Immature natural killer cell (primary cell): Measurements from ENCODE around the gene SDK1. TPM values are rescaled to one million over a fixed set of nuclear protein-coding genes. Genes with fewer than 3 reads are reported as not detected.

Experiments
- DNase-seq, 3 donors: peaks; one replicate each; pipeline ENCODE4 v3.0.0; 2022; ENCODE audit warnings: mixed read lengths in 1 of 3
- H3K27ac Mint-ChIP-seq, 6 donors: one replicate each; pipeline ENCODE4 v1.8.0; 2020; ENCODE audit warnings: mixed read lengths in 6 of 6, mild to moderate bottlenecking in 5 of 6, inconsistent platforms in 4 of 6, moderate library complexity in 3 of 6
- H3K27me3 Mint-ChIP-seq, 3 donors: one replicate each; pipeline ENCODE4 v1.8.0; 2020 to 2021; ENCODE audit warnings: low read depth in 3 of 3, mild to moderate bottlenecking in 3 of 3, mixed read lengths in 3 of 3, moderate library complexity in 3 of 3, inconsistent platforms in 1 of 3
- H3K36me3 Mint-ChIP-seq, 3 donors: one replicate each; pipeline ENCODE4 v1.8.0; 2020; ENCODE audit warnings: mixed read lengths in 3 of 3, inconsistent platforms in 2 of 3, mild to moderate bottlenecking in 2 of 3
- H3K4me1 Mint-ChIP-seq, 2 donors: one replicate each; pipeline ENCODE4 v1.8.0; 2020; ENCODE audit warnings: inconsistent platforms in 2 of 2, mild to moderate bottlenecking in 2 of 2, mixed read lengths in 2 of 2, moderate library complexity in 1 of 2
- H3K4me3 Mint-ChIP-seq, 5 donors: one replicate each; pipeline ENCODE4 v1.8.0; 2020; ENCODE audit warnings: mild to moderate bottlenecking in 5 of 5, mixed read lengths in 5 of 5, inconsistent platforms in 3 of 5, moderate library complexity in 3 of 5
- H3K9me3 Mint-ChIP-seq, 6 donors: one replicate each; pipeline ENCODE4 v1.8.0; 2020; ENCODE audit warnings: mild to moderate bottlenecking in 6 of 6, mixed read lengths in 6 of 6, inconsistent platforms in 4 of 6, moderate library complexity in 3 of 6
- polyA plus RNA-seq, 3 donors: library from polyadenylated mRNA; unstranded; fragments of 300-500 nt; fragmentation: Illumina TruSeq; gene quantifications; one replicate each; pipeline ENCODE4 v1.2.3, GENCODE V29; 2021

Gene SDK1
- polyA plus RNA-seq, 3 donors from 2014 or later: not detected

DNA sequence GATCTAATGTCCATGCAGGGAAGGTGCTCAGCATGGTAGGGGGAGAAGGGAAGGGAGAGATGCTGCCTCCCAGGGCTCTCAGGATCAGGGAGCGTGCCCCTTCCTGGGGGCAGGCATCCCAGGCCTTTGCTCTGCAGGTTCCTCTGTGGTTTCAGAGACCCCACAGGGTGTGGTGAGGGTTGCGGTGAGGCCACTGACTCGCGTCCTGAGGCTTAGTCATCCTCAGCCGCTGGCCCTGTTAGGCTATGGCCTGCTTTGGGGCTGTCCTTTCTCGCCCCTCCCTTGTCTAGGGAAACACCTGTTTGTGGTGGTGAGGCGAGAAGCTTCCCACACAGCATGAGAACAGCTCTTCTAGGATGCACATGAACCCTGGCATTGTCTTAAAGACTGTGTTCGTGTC, 822.8 kb downstream of the SDK1 start:
- Mint-ChIP-seq H3K4me3 (no peak overlapping the region), H3K27me3 (peaks cover 5 to 12% (median 10%) of the 10 kb centered on the region in 3 donors), H3K36me3 (peaks cover 0 to 4% (median 0%) of the 10 kb centered on the region in 3 donors), H3K27ac (no peak overlapping the region), H3K4me1 (no peaks in the 10 kb centered on the region), H3K9me3 (peaks cover 7 to 23% (median 16%) of the 10 kb centered on the region in 6 donors)
- DNase-seq: no peak

GRCh38 chr7:4124556-4125477, 823.8 kb downstream of the SDK1 start:
- Mint-ChIP-seq H3K9me3 (peaks cover 5 to 20% (median 11%) of the 10 kb centered on the region in 6 donors), H3K27ac (no peak overlapping the region), H3K36me3 (peaks cover 0 to 4% (median 0%) of the 10 kb centered on the region in 3 donors), H3K4me1 (no peaks in the 10 kb centered on the region), H3K4me3 (no peak overlapping the region), H3K27me3 (peaks cover 5 to 12% (median 10%) of the 10 kb centered on the region in 3 donors)
- no peak for DNase-seq

- Mint-ChIP-seq H3K36me3 (no peaks in the 10 kb centered on the region), H3K4me3 (no peak overlapping the region), H3K9me3 (peaks cover 0 to 2% (median 0%) of the 10 kb centered on the region in 6 donors)
Measured at GRCh38 chr7:4127909-4128560, 827.0 kb downstream of the SDK1 start.

DNA sequence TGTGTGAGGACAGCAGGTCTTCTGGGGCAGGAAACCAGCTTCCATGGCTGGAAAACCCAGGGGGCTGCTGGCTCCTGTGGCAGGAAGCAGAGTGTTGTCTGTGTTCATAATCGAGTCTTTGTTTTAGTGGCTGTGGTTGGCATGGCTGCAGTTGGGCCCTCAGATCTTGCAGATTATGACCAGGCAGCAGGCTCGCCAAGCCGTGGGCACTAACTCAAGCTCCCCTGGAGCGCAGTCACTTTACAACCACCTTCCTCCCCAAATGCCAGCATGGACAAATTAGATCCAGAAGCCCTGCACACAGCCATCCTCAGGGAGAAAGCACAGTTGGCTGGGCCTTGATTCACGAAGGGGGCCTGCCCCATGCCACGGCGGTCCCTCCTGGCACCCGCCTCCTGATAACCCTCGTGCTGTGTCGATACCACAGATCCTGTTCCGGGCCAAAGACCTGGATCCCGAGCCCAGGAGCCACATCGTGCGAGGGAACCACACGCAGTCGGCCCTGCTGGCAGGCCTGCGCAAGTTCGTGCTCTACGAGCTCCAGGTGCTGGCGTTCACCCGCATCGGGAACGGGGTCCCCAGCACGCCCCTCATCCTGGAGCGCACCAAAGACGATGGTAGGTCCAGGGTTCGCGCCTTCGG, 828.5 kb downstream of the SDK1 start:
- H3K9me3 Mint-ChIP-seq: peaks cover 0 to 2% (median 0%) of the 10 kb centered on the region in 6 donors
- peaks cover 4 to 10% (median 5%) of the 10 kb centered on the region in 3 donors for H3K27me3 Mint-ChIP-seq
- no peaks in the 10 kb centered on the region for H3K4me1 Mint-ChIP-seq
- no peak overlapping the region for H3K4me3 Mint-ChIP-seq
- no peaks in the 10 kb centered on the region for H3K36me3 Mint-ChIP-seq
- no peak overlapping the region for H3K27ac Mint-ChIP-seq
- no peak for DNase-seq

More at GRCh38 chr7:4127909-4128560, 827.0 kb downstream of the SDK1 start:
- no peak for DNase-seq
- H3K27me3 Mint-ChIP-seq: peaks cover 5 to 11% (median 6%) of the 10 kb centered on the region in 3 donors
- H3K27ac Mint-ChIP-seq: no peak overlapping the region
- H3K4me1 Mint-ChIP-seq: no peaks in the 10 kb centered on the region

- no peaks in the 10 kb centered on the region for H3K4me1 Mint-ChIP-seq
- peaks cover 0 to 7% (median 4%) of the 10 kb centered on the region in 3 donors for H3K27me3 Mint-ChIP-seq
- peaks cover 0 to 2% (median 0%) of the 10 kb centered on the region in 6 donors for H3K9me3 Mint-ChIP-seq
- H3K36me3 Mint-ChIP-seq: no peaks in the 10 kb centered on the region
- H3K4me3 Mint-ChIP-seq: no peak overlapping the region
- no peak overlapping the region for H3K27ac Mint-ChIP-seq
- DNase-seq: no peak
Measured at GRCh38 chr7:4131063-4131462, 830.0 kb downstream of the SDK1 start.

- Mint-ChIP-seq H3K4me1 (no peaks in the 10 kb centered on the region), H3K4me3 (no peak overlapping the region), H3K27me3 (peaks cover 0 to 7% (median 4%) of the 10 kb centered on the region in 3 donors), H3K27ac (no peak overlapping the region), H3K9me3 (peaks cover 0 to under 1% (median 0%) of the 10 kb centered on the region in 6 donors), H3K36me3 (no peaks in the 10 kb centered on the region)
- DNase-seq: no peak
Measured at GRCh38 chr7:4132221-4132620, 831.2 kb downstream of the SDK1 start.

GRCh38 chr7:4133491-4134044, 832.5 kb downstream of the SDK1 start:
- Mint-ChIP-seq H3K36me3 (no peaks in the 10 kb centered on the region), H3K27ac (no peak overlapping the region), H3K27me3 (peaks cover 2 to 4% (median 3%) of the 10 kb centered on the region in 3 donors), H3K4me3 (no peak overlapping the region), H3K9me3 (no peaks in the 10 kb centered on the region), H3K4me1 (no peaks in the 10 kb centered on the region)
- no peak for DNase-seq

DNA sequence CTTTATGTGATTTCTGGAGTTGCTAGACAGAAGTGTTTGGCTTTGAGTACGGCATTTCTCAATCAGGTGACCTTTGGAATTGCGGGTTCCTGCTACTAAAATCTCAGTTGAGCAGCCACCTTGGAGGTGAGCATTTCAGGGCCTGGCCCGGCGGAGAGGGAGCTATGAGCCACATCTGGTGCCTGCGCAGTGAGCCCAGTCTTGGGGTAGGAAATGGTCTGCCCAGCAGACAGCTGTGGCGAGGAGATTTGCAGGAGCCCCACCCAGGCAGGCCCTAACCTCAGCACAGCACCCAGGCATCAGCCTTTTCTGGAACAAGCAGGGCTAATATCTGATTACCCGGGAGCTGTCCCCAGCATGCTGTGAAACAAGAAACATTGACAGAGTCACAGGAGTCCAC, 833.2 kb downstream of the SDK1 start:
- Mint-ChIP-seq H3K36me3 (no peaks in the 10 kb centered on the region), H3K27ac (no peak overlapping the region)

DNA sequence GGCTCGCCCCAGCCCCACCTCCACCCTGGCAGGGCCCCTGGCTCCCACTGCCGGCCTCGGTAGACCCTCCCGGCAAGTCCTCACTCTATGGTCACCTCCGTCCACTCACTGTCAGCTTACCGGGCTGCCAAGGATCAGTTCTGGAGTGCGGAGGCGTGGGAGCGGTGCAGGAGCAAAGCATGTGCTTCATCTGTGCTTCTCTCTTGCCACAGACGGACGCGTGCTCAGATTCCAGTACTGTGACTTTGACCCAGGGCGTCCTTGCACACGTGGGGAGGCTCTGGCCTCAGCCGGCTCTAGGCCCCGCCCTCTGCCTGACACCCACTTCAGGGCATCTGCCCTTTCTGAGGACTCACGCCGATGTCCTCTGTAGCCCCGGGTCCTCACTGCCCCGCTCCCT, 833.6 kb downstream of the SDK1 start:
- DNase-seq: no peak
- Mint-ChIP-seq H3K4me3 (no peak overlapping the region), H3K27ac (no peak overlapping the region), H3K4me1 (no peaks in the 10 kb centered on the region), H3K9me3 (no peaks in the 10 kb centered on the region), H3K27me3 (peaks cover 2 to 4% (median 3%) of the 10 kb centered on the region in 3 donors), H3K36me3 (no peaks in the 10 kb centered on the region)

More for the DNA sequence above, 833.2 kb downstream of the SDK1 start:
- Mint-ChIP-seq H3K4me1 (no peaks in the 10 kb centered on the region), H3K9me3 (no peaks in the 10 kb centered on the region), H3K4me3 (no peak overlapping the region), H3K27me3 (peaks cover 2 to 4% (median 3%) of the 10 kb centered on the region in 3 donors)
- no peak for DNase-seq

DNA sequence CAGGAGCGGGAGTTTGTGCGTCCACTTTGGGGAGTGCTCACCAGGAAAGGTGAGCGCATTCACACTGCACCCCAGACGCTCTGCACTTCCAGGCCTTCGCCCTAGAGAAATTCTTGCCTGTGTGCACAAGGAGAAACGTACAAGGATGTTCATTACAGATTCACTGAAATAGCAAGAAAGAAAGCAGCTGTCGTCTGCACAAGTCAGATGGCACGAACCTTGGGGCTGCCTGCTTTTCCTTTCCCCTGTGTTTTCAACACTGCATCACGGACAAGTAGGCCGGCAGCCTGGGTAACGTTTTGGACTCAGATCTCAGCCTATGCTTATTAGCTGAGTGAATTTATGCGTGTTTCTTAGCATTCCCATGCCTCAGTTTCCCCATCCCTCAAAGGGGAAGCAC, 834.2 kb downstream of the SDK1 start:
- H3K36me3 Mint-ChIP-seq: no peaks in the 10 kb centered on the region
- H3K27me3 Mint-ChIP-seq: peaks cover 2 to 4% (median 3%) of the 10 kb centered on the region in 3 donors
- H3K4me1 Mint-ChIP-seq: no peaks in the 10 kb centered on the region
- no peak overlapping the region for H3K27ac Mint-ChIP-seq
- DNase-seq: no peak
- H3K9me3 Mint-ChIP-seq: no peaks in the 10 kb centered on the region
- H3K4me3 Mint-ChIP-seq: no peak overlapping the region

DNA sequence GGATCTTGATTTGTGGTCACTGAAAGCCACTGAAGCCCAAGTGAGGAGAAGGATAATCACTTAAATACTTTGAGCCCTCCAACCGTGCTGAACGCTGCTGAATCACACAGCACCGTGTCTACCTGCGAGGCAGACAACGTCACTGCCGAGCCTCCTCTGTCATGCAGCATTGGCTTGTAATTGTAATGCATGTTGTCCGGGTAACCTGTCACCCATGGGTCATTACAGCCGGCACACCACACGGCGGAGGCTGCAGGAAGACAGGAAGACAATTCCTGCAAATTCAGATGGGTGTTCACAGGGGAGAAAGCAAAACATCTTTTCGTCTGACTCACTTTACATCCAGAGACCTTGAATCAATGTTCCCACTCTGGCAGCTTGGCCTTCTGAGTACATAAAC, 835.0 kb downstream of the SDK1 start:
- no peak for DNase-seq
- Mint-ChIP-seq H3K9me3 (no peaks in the 10 kb centered on the region), H3K36me3 (no peaks in the 10 kb centered on the region), H3K27ac (no peak overlapping the region), H3K4me3 (no peak overlapping the region), H3K27me3 (peaks cover 2 to 7% (median 3%) of the 10 kb centered on the region in 3 donors), H3K4me1 (no peaks in the 10 kb centered on the region)

DNA sequence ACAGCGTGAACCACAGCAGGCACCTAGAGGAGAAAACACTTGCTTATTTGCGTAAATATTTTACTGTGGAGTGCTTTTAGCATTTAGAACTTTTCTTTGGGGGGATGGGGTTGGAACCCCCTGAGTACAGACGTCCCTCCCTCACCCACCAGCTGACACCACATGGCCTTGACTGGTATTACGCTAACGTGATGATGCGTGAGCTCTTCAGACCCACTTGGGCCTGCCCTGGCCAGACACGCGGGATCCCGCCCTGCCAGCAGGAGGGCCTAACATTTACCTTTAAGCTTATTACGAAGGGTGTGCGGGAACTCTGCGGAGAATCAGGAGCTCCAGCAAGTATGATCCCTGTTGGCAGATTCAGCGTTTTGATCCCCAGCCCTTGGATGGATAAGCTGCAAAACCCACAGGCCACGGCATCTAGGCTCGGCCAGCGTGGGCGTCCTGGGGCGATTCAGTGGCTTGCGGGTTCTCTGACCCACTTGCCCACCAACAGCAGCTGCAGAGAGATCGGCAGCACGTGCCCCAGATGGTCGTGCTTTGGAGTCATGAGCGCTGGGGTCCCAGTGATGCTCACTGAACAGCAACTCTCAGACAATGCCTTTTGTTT, 835.6 kb downstream of the SDK1 start:
- Mint-ChIP-seq H3K4me3 (no peak overlapping the region), H3K27ac (no peak overlapping the region), H3K9me3 (no peaks in the 10 kb centered on the region), H3K36me3 (no peaks in the 10 kb centered on the region), H3K27me3 (peaks cover 2 to 3% (median 3%) of the 10 kb centered on the region in 3 donors), H3K4me1 (no peaks in the 10 kb centered on the region)
- no peak for DNase-seq

- no peaks in the 10 kb centered on the region for H3K9me3 Mint-ChIP-seq
- no peak overlapping the region for H3K4me3 Mint-ChIP-seq
- H3K4me1 Mint-ChIP-seq: no peaks in the 10 kb centered on the region
- no peak for DNase-seq
- no peak overlapping the region for H3K27ac Mint-ChIP-seq
- no peaks in the 10 kb centered on the region for H3K36me3 Mint-ChIP-seq
- H3K27me3 Mint-ChIP-seq: peaks cover 2 to 3% (median 3%) of the 10 kb centered on the region in 3 donors
Measured at GRCh38 chr7:4137552-4137951, 836.5 kb downstream of the SDK1 start.
